NB4 (cell line): Measurements from ENCODE around the gene TTC33.

Experiments
- DNase-seq: peaks from one replicate; pipeline ENCODE4 v3.0.0; 2010; ENCODE audit warnings: low read depth
- H3K4me3 ChIP-seq: one replicate; pipeline ENCODE4 v1.5.1; 2011; ENCODE audit warnings: mild to moderate bottlenecking, low read depth, low read length, moderate library complexity
- CTCF ChIP-seq: IDR thresholded peaks from one replicate; pipeline ENCODE4 v1.5.1; 2012; ENCODE audit warnings: low read depth, low read length
- MAX ChIP-seq: IDR thresholded peaks from 2 replicates; pipeline ENCODE4 v1.6.1; 2011; ENCODE audit warnings: low read depth, low read length
- MYC ChIP-seq: IDR thresholded peaks from 2 replicates; pipeline ENCODE4 v1.6.1; 2011; ENCODE audit warnings: low read depth, low read length
- POLR2A ChIP-seq: IDR thresholded peaks from 2 replicates; pipeline ENCODE4 v1.6.1; 2011; ENCODE audit warnings: mild to moderate bottlenecking; ENCODE audit not compliant: insufficient read length; ENCODE audit errors: extremely low read depth

TTC33 gene

GRCh38 chr5:40689438-40689837 lies 66.3 kb downstream of the TTC33 start:
- TF ChIP-seq POLR2A (no peak), MYC (peak; percentile 72), MAX (peak; percentile 53; the same call in 1 of the 2 replicates)
- DNase-seq, result peak; percentile 88
- H3K4me3 ChIP-seq, result no peak overlapping the region

GRCh38 chr5:40688996-40689395 lies 66.8 kb downstream of the TTC33 start:
- DNase-seq, result no peak
- TF ChIP-seq CTCF (no peak), MYC (no peak), POLR2A (no peak), MAX (no peak)
- H3K4me3 ChIP-seq, result no peak overlapping the region

- peak; percentile 92 for DNase-seq
- no peak overlapping the region for H3K4me3 ChIP-seq
- TF ChIP-seq MAX (no peak), CTCF (peak; percentile 88), POLR2A (no peak)
Measured at GRCh38 chr5:40688127-40688761, 67.5 kb downstream of the TTC33 start.

- no peak for TF ChIP-seq CTCF
- TF ChIP-seq MYC, result no peak
- no peak for TF ChIP-seq MAX
- no peak for DNase-seq
- H3K4me3 ChIP-seq, result no peak overlapping the region
Measured at GRCh38 chr5:40687321-40687720, 68.4 kb downstream of the TTC33 start.

GRCh38 chr5:40685976-40686486 lies 69.7 kb downstream of the TTC33 start:
- no peak for DNase-seq
- no peak for TF ChIP-seq CTCF
- TF ChIP-seq MYC, result no peak
- no peak for TF ChIP-seq MAX
- TF ChIP-seq POLR2A, result no peak
- no peak overlapping the region for H3K4me3 ChIP-seq

- H3K4me3 ChIP-seq, result no peak overlapping the region
- DNase-seq, result no peak
- no peak for TF ChIP-seq CTCF
- no peak for TF ChIP-seq POLR2A
- TF ChIP-seq MYC, result no peak
- TF ChIP-seq MAX, result no peak
Measured at GRCh38 chr5:40685193-40685592, 70.6 kb downstream of the TTC33 start.
